GM12875 (cell line): ENCODE data around the gene CLSTN3.

ENCODE experiments used
- H3K4me3 ChIP-seq: one replicate; pipeline ENCODE4 v1.5.1; 2011; ENCODE audit warnings: low read depth, low read length, control low read depth
- TF ChIP-seq, protein P1 (sequence below): IDR thresholded peaks from 2 replicates; pipeline ENCODE4 v1.5.1; 2011; ENCODE audit warnings: low read depth, mild to moderate bottlenecking, control low read depth, inconsistent platforms, low read length, moderate library complexity, borderline replicate concordance; ENCODE audit not compliant: insufficient read depth

CLSTN3 gene

DNA sequence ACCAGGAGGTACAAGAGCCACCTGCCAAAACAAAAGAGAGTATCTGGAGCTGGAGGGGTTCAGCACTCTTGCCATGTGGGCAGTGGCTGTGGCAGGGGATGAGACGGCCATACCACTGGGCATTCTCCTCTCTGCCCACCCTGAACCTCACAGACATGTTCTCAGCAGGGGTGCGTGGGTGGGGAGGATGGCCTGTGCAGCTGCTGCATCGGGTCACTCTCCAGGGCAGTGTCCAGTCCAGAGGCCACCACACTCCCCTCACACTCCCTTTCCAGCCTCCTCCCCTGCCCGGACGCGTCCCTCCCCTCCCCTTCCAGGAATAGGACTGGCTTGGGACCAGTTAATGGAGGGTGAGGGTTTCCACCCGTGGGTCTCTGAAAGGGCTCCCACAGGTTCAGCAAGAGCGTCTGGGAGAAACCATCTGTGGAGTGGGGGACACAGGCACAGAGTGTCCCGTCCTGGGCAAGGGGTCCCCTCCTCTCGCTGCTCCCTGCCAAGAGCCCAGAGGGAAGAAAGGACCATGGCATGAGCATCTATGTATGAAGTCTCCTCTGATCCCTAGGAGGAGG lies 38.4 kb upstream of the CLSTN3 start:
- peak overlapping the region; percentile 26 for H3K4me3 ChIP-seq

DNA sequence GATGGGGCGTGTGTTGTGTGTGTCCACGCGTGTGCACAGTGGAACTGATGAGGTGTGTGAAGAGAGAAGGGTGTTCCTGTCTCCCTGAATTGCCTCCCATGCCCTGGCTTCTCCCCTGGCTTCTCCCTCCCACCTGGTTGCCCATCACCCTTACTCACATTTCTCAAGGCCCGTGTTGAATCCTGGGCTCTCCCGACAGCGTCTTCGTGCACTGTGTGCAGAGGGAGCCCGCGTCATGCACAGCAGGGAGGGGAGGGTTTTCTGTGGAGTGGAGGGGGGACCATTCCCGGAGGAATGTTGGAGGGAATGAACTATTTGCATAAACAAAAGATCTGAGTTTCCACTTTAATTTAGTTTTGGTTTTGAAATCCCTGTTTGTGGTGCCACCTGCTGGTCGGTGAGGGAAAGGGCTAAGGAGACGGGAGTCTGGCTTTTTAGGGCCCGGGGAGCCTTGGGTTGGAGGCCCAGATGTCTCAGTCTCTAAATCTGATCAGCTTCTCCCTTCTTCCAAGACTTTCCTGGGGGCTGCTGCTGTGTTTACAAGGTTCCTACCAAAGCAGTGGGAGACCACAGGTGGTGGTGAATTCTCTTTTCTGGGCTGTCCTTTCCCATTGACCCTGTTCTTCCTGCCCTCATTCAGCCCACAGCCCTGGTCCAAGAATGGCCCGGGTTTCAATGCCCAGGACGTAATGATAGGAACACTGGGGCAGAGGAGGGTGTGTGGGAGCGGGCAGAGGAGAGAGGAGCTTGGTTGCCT lies 37.8 kb upstream of the CLSTN3 start, which contains the start of gene C1R:
Gene C1R, minus strand, starts transcription at position 217 of the 757 bp plus-strand sequence. Its CDS starts 57 bp downstream, at position 160.
- peak within 1 kb of the TSS; percentile 26 for H3K4me3 ChIP-seq
- TF ChIP-seq, protein P1, sequence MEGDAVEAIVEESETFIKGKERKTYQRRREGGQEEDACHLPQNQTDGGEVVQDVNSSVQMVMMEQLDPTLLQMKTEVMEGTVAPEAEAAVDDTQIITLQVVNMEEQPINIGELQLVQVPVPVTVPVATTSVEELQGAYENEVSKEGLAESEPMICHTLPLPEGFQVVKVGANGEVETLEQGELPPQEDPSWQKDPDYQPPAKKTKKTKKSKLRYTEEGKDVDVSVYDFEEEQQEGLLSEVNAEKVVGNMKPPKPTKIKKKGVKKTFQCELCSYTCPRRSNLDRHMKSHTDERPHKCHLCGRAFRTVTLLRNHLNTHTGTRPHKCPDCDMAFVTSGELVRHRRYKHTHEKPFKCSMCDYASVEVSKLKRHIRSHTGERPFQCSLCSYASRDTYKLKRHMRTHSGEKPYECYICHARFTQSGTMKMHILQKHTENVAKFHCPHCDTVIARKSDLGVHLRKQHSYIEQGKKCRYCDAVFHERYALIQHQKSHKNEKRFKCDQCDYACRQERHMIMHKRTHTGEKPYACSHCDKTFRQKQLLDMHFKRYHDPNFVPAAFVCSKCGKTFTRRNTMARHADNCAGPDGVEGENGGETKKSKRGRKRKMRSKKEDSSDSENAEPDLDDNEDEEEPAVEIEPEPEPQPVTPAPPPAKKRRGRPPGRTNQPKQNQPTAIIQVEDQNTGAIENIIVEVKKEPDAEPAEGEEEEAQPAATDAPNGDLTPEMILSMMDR, result peak; percentile 82

More for the DNA sequence above, 38.4 kb upstream of the CLSTN3 start:
- TF ChIP-seq, protein P1, result no peak

DNA sequence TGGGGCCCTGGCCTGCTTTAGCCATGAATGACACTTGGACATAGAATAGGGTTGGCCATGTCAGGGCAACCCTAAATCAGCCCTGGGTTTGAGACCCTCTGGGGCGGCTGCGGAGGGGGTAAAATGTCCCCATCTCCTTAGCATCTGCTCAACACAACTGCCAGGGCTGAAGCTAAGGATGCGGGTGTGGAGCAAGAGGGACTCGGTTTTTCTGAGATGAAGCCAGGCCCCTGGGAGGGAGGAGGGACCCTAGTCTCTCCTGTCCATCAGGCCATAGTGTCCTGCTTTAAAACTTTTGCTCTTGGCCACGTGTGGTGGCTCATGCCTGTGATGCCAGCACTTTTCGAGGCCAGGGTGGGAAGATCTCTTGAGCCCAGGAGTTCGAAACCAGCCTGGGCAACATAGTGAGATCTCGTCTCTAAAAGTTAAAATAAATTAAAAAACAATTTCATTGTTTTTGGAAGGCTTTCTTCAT lies 37.1 kb upstream of the CLSTN3 start:
- TF ChIP-seq, protein P1, result no peak
- no peak overlapping the region for H3K4me3 ChIP-seq

DNA sequence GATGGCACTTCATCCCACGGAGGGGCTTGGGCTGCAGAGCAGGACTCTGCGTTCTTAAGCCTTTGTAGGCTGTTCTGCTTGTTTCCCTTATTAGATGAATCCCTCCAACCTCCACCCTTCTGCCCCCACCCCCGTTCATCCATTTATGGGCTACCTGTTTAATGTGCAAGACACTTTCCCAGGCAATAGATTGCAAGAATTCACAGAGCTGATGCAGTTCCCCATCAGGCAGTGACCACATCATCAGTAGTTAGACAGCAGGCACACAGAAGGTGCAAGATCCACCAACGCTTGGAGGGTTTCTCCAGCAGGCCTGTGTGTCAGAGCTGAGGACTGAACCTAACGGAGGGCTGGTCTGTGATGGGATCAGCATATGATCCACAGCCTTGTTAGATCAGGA lies 36.7 kb upstream of the CLSTN3 start:
- TF ChIP-seq, protein P1, result no peak
- H3K4me3 ChIP-seq, result no peak overlapping the region

DNA sequence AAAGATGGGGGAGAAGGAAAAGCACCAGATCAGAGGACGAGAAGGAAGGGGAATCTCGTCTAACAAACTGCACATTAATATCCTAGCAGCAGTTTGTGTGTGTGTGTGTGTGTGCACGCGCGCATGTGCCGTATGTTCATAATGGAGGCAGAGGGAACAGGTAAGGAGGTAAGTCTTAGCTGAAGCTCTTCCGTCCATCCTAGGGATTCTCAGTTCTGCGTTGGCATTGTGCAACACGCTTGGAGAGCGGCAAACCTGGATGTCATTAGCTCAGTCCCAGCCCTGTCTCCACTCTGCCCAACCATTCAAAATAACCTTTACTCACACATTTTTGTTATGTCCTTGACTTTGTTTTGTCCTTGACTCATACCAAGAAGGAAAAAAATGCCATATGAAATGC lies 36.3 kb upstream of the CLSTN3 start:
- no peak overlapping the region for H3K4me3 ChIP-seq
- TF ChIP-seq, protein P1, result no peak

DNA sequence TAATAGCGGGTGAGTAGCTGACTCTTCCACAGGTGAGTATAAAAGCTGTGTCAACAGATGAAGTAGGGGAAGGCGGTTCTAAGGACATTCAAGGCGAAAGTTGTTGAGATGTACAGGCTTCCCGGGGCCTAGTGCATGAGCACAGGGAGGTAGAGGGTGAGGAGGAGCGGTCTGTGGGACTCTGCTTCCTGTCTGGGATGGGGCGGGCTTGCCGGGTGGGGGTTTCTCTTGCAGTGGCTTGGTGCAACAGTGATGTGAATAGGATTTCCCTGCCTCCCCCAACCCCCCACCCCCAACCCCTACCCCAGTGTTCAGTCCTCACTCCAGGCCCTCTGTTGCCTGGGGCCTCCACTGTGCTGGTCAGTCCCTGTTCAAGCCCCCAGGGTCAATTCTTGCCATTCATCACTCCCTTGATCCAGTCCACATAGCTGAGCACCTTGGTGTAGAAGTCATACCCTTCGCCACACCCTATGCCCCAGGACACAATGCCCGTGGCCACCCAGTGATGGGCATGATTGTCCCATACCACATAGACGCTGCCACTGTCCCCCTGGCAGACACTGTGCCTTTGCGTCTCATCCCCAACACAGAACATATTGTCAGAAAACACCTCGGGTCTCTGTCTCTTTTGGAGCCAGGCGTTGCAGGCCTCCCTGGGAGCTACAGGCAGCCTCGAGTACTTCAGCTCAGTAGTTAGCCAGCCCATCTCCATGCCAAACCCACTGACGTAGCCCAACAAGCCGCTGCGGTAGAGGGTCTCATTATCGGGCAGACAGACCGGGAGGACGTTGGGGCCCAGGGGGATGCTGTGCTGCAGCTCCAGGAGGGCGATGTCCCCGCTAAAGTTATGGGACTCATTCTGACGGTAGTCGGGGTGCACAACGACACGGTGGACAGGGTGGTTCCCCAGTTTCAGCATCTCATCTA lies 33.9 kb upstream of the CLSTN3 start:
- TF ChIP-seq, protein P1, result no peak

More for the DNA sequence above, 33.9 kb upstream of the CLSTN3 start:
- H3K4me3 ChIP-seq, result no peak overlapping the region
